WTC11 (cell line): ENCODE measurements around the gene OR10P1. TPM values are rescaled to one million over a fixed set of nuclear protein-coding genes. Genes with fewer than 3 reads are reported as not detected.

ENCODE experiments used
- ATAC-seq: fragments of 200-7000 bp; cut with Tn5 transposase; 2 replicates; pipeline ENCODE4 v1.10.0; 2021; ENCODE audit warnings: mild to moderate bottlenecking, moderate library complexity
- CTCF ChIA-PET: fragments of 300-600 bp; sonication (Branson Sonifier 250); formaldehyde crosslinking; loops from one replicate; lab custom pipeline; 2021; ENCODE audit warnings: antibody characterized with exemption; lab: Charles Lee
- POLR2A ChIA-PET: fragments of 350-600 bp; sonication (Branson Sonifier 250); formaldehyde crosslinking; loops from one replicate; lab custom pipeline; 2021; ENCODE audit warnings: antibody characterized with exemption; lab: Charles Lee
- DNase-seq: peaks from one replicate; pipeline ENCODE4 v3.0.0; 2021; ENCODE audit warnings: low spot score
- H3K27ac Mint-ChIP-seq: 2 replicates; pipeline ENCODE4 v1.8.0; 2021; ENCODE audit warnings: mixed read lengths
- H3K27me3 Mint-ChIP-seq: 2 replicates; pipeline ENCODE4 v1.8.0; 2021; ENCODE audit warnings: low read depth, mild to moderate bottlenecking, moderate library complexity, mixed read lengths
- H3K36me3 Mint-ChIP-seq: 2 replicates; pipeline ENCODE4 v1.8.0; 2021; ENCODE audit warnings: mixed read lengths
- H3K4me1 Mint-ChIP-seq: 2 replicates; pipeline ENCODE4 v1.8.0; 2022; ENCODE audit warnings: mixed read lengths
- H3K4me3 Mint-ChIP-seq: 2 replicates; pipeline ENCODE4 v1.8.0; 2021; ENCODE audit warnings: mild to moderate bottlenecking, moderate library complexity, mixed read lengths
- H3K9me3 Mint-ChIP-seq: 2 replicates; pipeline ENCODE4 v1.8.0; 2021; ENCODE audit warnings: mixed read lengths
- ELF4 ChIP-seq: sonication (generic); formaldehyde crosslinking; IDR thresholded peaks from 2 replicates; pipeline ENCODE4 v1.8.1; 2022; ENCODE audit warnings: low read depth, mild to moderate bottlenecking, moderate library complexity, missing genetic modification reagents
- ESRRA ChIP-seq: sonication (generic); formaldehyde crosslinking; IDR thresholded peaks from 2 replicates; pipeline ENCODE4 v1.8.1; 2022; ENCODE audit warnings: mild to moderate bottlenecking, missing genetic modification reagents, borderline replicate concordance
- FOXJ3 ChIP-seq: sonication (generic); formaldehyde crosslinking; IDR thresholded peaks from 2 replicates; pipeline ENCODE4 v1.9.0; 2021; ENCODE audit warnings: missing genetic modification reagents, mild to moderate bottlenecking, borderline replicate concordance
- GABPB1 ChIP-seq: sonication (generic); formaldehyde crosslinking; IDR thresholded peaks from 2 replicates; pipeline ENCODE4 v1.8.1; 2023; ENCODE audit warnings: mild to moderate bottlenecking, missing genetic modification reagents
- GTF2I ChIP-seq: fragments of 250-450 bp; sonication (Bioruptor Pico); conservative IDR thresholded peaks from 2 replicates; pipeline ENCODE4 v1.4.0; 2021; ENCODE audit warnings: mild to moderate bottlenecking
- IRF1 ChIP-seq: sonication (generic); formaldehyde crosslinking; IDR thresholded peaks from 2 replicates; pipeline ENCODE4 v1.8.0; 2023; ENCODE audit warnings: missing genetic modification reagents
- JAZF1 ChIP-seq: fragments of 250-450 bp; sonication (Bioruptor Pico); IDR thresholded peaks from 2 replicates; pipeline ENCODE4 v1.9.0; 2021; ENCODE audit warnings: moderate library complexity, mild to moderate bottlenecking, inconsistent platforms
- SOX15 ChIP-seq: fragments of 250-450 bp; sonication (Bioruptor Pico); IDR thresholded peaks from 2 replicates; pipeline ENCODE4 v1.9.0; 2021; ENCODE audit warnings: mild to moderate bottlenecking
- SP1 ChIP-seq: sonication (generic); formaldehyde crosslinking; conservative IDR thresholded peaks from 2 replicates; pipeline ENCODE4 v1.8.1; 2022; ENCODE audit warnings: missing genetic modification reagents
- ZNF232 ChIP-seq: sonication (generic); formaldehyde crosslinking; IDR thresholded peaks from 2 replicates; pipeline ENCODE4 v1.8.0; 2022; ENCODE audit warnings: mild to moderate bottlenecking, missing genetic modification reagents
- total RNA-seq: library from RNA; stranded (reverse); gene quantifications from 3 replicates; pipeline ENCODE4 v1.2.3, GENCODE V29; 2021
- TF ChIP-seq, protein P1 (sequence below): fragments of 250-450 bp; sonication (Bioruptor Pico); IDR thresholded peaks from 2 replicates; pipeline ENCODE4 v1.9.0; 2021; ENCODE audit warnings: mild to moderate bottlenecking, borderline replicate concordance
- TF ChIP-seq, protein P2 (sequence below): sonication (generic); formaldehyde crosslinking; IDR thresholded peaks from 2 replicates; pipeline ENCODE4 v1.8.1; 2023; ENCODE audit warnings: mild to moderate bottlenecking, missing genetic modification reagents
- TF ChIP-seq, protein P3 (sequence below): fragments of 250-450 bp; sonication (Bioruptor Pico); IDR thresholded peaks from 2 replicates; pipeline ENCODE4 v1.9.0; 2021; ENCODE audit warnings: mild to moderate bottlenecking

OR10P1 gene
- total RNA-seq, 1 experiment from 2014 or later: not detected

DNA sequence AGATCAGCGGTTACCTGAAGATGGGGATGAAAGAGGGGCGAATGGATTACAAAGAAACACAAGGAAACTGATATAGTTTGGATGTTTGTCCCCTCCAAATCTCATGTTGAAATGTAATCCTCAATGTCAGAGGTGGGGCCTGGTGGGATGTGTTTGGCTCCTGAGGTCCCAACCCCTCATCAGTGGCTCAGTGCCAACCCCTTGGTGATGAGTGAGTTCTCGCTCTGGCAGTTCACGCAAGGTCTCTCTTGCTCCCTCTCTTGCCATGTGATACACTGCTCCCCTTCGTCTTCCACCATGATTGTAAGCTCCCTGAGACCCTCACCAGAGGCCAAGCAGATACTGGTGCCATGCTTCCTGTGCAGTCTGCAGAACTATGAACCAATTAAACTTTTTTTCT lies 43.0 kb downstream of the OR10P1 start:
- Mint-ChIP-seq H3K4me3 (no peak overlapping the region), H3K4me1 (peaks cover 14% of the 10 kb centered on the region), H3K27ac (no peak overlapping the region), H3K27me3 (peaks cover 13% of the 10 kb centered on the region), H3K9me3 (no peaks in the 10 kb centered on the region), H3K36me3 (no peaks in the 10 kb centered on the region)
- TF ChIP-seq, protein P1, sequence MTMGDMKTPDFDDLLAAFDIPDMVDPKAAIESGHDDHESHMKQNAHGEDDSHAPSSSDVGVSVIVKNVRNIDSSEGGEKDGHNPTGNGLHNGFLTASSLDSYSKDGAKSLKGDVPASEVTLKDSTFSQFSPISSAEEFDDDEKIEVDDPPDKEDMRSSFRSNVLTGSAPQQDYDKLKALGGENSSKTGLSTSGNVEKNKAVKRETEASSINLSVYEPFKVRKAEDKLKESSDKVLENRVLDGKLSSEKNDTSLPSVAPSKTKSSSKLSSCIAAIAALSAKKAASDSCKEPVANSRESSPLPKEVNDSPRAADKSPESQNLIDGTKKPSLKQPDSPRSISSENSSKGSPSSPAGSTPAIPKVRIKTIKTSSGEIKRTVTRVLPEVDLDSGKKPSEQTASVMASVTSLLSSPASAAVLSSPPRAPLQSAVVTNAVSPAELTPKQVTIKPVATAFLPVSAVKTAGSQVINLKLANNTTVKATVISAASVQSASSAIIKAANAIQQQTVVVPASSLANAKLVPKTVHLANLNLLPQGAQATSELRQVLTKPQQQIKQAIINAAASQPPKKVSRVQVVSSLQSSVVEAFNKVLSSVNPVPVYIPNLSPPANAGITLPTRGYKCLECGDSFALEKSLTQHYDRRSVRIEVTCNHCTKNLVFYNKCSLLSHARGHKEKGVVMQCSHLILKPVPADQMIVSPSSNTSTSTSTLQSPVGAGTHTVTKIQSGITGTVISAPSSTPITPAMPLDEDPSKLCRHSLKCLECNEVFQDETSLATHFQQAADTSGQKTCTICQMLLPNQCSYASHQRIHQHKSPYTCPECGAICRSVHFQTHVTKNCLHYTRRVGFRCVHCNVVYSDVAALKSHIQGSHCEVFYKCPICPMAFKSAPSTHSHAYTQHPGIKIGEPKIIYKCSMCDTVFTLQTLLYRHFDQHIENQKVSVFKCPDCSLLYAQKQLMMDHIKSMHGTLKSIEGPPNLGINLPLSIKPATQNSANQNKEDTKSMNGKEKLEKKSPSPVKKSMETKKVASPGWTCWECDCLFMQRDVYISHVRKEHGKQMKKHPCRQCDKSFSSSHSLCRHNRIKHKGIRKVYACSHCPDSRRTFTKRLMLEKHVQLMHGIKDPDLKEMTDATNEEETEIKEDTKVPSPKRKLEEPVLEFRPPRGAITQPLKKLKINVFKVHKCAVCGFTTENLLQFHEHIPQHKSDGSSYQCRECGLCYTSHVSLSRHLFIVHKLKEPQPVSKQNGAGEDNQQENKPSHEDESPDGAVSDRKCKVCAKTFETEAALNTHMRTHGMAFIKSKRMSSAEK (CRISPR knock-in tag): no peak
- TF ChIP-seq, protein P2, sequence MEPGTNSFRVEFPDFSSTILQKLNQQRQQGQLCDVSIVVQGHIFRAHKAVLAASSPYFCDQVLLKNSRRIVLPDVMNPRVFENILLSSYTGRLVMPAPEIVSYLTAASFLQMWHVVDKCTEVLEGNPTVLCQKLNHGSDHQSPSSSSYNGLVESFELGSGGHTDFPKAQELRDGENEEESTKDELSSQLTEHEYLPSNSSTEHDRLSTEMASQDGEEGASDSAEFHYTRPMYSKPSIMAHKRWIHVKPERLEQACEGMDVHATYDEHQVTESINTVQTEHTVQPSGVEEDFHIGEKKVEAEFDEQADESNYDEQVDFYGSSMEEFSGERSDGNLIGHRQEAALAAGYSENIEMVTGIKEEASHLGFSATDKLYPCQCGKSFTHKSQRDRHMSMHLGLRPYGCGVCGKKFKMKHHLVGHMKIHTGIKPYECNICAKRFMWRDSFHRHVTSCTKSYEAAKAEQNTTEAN (CRISPR knock-in tag): no peak
- TF ChIP-seq ZNF232 (CRISPR knock-in tag) (no peak), IRF1 (CRISPR knock-in tag) (no peak), FOXJ3 (CRISPR knock-in tag) (no peak), JAZF1 (no peak), ELF4 (CRISPR knock-in tag) (no peak), GTF2I (CRISPR knock-in tag) (no peak), SP1 (CRISPR knock-in tag) (no peak), SOX15 (CRISPR knock-in tag) (no peak)
- TF ChIP-seq, protein P3, sequence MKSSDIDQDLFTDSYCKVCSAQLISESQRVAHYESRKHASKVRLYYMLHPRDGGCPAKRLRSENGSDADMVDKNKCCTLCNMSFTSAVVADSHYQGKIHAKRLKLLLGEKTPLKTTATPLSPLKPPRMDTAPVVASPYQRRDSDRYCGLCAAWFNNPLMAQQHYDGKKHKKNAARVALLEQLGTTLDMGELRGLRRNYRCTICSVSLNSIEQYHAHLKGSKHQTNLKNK (CRISPR knock-in tag): no peak
- CTCF ChIA-PET: no interaction called here
- ATAC-seq: no peak
- POLR2A ChIA-PET: no interaction called here
- DNase-seq: no peak

DNA sequence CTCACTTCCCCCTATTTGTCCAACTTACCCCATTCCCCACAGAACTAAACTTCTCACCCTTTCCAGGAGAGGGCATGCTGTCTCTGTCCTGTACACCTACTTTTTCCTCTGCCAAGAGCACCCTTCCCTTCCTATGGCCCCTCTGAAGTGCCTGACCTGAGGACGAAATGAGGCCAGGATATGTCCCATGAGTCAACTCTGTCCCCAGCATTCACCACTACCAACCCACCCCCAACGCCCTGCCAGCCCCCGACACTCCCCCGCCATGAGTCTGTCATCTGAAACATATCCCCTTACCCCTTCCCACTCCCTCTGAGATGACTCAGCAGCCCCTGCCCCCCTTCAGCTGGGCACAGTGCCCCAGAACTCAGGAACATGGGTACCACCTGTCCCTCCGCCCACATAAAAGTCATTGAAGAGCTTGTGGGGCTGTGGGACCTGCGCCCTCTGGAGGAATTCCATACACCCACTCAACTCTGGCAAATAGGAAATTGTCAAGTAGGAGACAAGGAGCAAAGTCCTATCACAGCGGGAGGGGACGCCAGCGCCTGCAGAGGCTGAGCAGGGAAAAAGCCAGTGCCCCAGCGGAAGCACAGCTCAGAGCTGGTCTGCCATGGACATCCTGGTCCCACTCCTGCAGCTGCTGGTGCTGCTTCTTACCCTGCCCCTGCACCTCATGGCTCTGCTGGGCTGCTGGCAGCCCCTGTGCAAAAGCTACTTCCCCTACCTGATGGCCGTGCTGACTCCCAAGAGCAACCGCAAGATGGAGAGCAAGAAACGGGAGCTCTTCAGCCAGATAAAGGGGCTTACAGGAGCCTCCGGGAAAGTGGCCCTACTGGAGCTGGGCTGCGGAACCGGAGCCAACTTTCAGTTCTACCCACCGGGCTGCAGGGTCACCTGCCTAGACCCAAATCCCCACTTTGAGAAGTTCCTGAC lies 44.7 kb downstream of the OR10P1 start:
- TF ChIP-seq ESRRA (CRISPR knock-in tag) (no peak), GTF2I (CRISPR knock-in tag) (0 out of 2 replicates have a peak, but pooled peaks have one; percentile 8), GABPB1 (peak; percentile 31; the same call in 1 of the 2 replicates)
- DNase-seq (peak; percentile 81), ATAC-seq (peak; percentile 89)
- 0 out of 2 replicates have a peak overlapping the region, but pooled peaks have one; percentile 25 for H3K27ac Mint-ChIP-seq
- peaks cover 14% of the 10 kb centered on the region for H3K4me1 Mint-ChIP-seq
- no peaks in the 10 kb centered on the region for H3K36me3 Mint-ChIP-seq
- ChIA-PET POLR2A (interaction anchor here (0.9 to 1.2 kb wide), 5 partner anchors 25 to 56 kb away, joined by 3 to 7 read pairs (median 3); partner anchors contain the start of gene CD63), CTCF (interaction anchor here (0.5 to 4.7 kb wide), 31 partner anchors 8 to 314 kb away, joined by 3 to 66 read pairs (median 5); partner anchors contain the start of genes BLOC1S1, CD63, ITGA7 and RAB5B)
- H3K4me3 Mint-ChIP-seq: peak overlapping the region; percentile 70
- peaks cover 2% of the 10 kb centered on the region for H3K27me3 Mint-ChIP-seq
- H3K9me3 Mint-ChIP-seq: no peaks in the 10 kb centered on the region
